H54 (cell line): ENCODE results near the gene ECE1.

Experiments used
- DNase-seq: peaks from one replicate; pipeline ENCODE4 v3.0.0; 2011; ENCODE audit warnings: low spot score, mixed read lengths; ENCODE audit not compliant: insufficient read length
- FAIRE-seq: peaks from 3 replicates; lab custom pipeline; 2011; peaks lifted over from hg19 to GRCh38; lab: Jason Lieb, UNC
- POLR2A ChIP-seq: IDR thresholded peaks from 2 replicates; pipeline ENCODE4 v1.6.1; 2011; ENCODE audit warnings: low read depth, mild to moderate bottlenecking, low read length

ECE1 gene

DNA sequence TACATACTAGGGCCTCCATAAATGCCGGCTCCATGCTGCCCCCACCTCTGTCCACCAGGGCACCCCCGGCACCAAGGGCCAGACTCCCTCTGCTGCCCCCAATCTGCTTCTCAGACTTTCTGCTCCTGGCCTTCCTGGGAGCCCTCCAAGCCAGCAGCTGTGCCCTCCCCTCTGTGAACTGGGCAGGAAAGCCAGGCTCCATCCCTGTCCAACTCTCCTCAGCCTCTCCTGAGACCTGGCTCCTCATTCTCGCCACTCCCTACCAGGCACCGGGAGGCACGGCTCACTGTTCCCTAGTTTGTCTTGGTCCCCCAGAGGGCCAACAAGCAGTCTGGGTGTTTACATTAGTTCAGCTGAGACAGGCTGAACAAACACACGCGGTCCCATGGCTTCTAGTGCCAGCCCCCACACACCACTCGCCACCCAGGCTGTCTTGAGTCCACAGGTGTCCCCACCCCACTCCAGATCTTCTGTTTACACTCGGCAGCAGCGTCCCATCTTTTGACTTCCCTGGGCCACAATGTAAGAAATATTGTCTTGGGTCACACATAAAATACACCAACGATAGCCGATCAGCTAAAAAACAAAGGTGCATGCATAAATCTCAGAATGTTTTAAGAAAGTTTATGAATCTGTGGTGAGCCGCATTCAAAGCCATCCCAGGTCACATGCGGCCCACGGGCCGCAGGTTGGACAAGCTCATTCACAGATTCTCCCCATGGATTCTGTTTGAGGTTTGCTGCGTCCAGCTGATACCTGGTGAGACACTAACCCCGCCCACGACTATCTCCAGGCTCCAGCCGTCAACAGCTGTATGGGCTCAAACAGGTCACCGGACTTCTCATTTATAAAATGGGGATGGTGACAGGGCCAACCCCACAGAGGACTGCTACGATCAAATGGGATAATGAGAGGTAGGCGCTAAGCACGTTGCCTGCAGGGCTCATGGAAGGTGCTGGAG is 29.5 kb upstream of the ECE1 start:
- DNase-seq (no peak), FAIRE-seq (no peak)
- TF ChIP-seq POLR2A = no peak

DNA sequence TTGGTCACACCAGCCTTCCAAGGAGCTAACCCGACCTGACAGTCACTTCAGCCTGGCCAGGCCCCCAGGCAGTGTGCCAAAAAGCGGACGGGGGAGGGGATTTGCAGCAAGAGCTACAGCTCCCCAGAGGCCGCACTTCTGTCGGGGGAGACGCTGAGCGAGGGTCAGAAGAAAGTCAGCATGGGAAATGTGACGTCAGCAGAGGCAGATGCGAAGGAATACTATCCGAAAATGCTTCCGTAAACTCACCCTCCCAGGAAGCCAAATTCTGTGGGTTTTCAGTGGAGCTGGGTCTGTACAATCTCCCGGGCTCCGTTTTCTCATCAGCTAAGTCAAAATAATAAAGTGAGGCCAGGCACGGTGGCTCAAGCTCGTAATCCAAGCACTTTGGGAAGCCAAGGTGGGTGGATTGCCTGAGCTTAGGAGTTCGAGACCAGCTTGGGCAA is 28.5 kb upstream of the ECE1 start:
- no peak for TF ChIP-seq POLR2A
- FAIRE-seq = no peak
- no peak for DNase-seq

DNA sequence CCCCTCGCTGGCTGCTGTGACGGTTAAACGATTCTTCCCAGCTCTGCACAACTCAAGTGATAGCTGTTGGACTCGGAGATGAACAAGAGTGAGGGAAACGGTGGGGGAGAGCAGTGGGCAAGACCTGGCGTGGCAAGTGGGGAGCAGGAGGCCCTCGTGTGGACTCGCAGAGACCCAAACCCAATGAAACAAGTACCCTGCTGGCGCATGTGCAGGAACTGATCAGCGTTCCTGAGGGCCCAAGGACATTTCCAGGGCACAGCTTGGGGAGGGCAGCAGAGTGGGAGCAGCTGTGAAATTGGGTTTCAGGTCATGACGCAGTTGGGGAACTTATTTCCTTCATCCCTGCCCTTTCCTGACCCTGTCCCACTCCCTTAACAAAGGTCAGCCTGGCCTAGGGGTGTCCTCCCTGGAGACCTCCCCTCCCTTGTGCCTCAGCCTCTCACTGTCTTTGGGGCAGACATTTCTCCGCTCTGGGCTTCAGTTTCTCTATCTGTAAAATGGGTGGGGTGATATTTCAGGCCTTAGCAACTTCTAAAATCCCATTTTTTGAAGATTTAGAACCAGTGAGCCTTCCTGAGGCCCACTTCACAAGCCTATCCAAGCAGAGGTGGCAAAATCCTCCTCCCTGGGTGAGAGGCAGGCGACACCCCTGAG is 27.9 kb upstream of the ECE1 start:
- DNase-seq = no peak
- no peak for TF ChIP-seq POLR2A
- no peak for FAIRE-seq

DNA sequence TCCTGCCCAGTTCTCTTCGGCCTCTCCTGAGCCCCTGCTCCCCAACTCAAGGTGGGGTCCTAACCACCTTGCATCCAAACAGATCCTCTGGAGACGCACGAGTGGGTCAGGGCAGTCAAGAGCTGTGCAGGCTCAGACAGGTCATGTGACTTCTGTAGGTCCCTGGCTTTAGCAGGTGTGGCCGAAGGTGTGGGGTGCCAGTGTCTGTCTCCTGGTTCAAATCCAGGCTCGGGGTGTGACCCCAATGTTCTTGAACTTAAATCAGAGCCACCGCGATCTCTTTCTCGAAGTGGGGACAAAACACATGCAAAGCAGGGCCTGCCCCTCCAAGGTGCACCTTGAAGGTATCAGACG is 27.4 kb upstream of the ECE1 start:
- no peak for TF ChIP-seq POLR2A
- DNase-seq (no peak), FAIRE-seq (no peak)

DNA sequence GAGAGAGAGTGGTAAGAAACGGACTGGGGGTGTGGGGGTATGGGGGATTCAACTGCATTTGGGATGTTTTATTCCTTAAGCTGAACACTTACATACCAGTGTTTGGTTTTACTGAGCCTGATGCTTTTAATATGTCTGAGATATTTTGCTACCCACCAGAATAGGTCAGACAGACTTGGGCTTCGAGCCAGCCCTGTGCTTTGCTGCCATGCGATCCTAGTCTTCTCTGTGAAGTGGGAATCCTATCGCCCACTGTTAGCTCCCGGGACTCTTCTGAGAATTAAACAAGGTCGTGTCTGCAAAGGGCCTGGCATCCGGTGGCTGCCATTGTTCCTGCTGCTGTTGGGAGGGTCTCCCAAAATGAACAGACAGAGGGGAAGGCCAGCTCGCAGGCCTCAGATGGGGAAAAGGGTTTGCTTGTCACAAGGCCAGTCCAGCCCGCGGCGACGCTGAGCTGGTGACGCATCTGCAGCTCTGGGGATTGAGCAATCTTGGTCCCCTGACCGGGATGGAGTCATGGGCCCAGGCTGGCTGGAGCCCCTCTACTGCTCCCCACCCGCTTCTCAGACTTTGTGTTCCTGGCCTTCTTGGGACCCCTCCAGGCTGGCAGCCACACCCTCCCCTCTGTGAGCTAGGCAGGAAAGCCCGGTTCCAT is 26.9 kb upstream of the ECE1 start:
- TF ChIP-seq POLR2A = no peak
- no peak for DNase-seq
- no peak for FAIRE-seq

DNA sequence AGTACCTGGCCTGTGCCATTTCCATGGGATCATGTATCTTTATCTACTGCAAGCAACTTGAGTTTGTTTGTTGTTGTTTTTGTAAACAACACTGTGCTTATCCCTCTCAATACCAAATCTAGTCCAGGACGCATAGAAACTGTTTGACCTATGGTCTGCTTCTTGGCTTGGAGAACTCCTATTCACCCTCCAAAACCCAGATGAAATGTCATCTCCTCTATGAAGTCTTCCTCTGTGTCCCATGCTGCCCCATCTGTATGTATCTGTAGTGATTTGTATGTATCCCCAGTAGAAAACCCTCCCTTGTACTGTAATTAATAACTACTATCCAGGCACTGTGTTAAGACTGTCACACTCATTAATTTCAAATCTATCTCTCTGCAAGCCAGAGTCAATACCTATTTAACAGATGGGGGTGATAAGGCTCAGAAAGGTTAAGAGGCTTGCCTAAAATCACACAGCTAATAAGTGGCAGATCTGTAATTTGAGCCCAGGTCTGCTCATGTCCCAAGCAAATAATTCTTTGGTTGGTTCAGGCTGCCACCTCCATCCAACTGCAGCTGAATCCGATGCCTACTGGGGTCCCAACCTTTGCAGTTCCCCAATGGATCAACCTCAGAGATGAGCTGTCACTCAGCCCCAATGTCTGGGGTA is 24.6 kb upstream of the ECE1 start:
- no peak for DNase-seq
- no peak for FAIRE-seq
- TF ChIP-seq POLR2A = no peak

DNA sequence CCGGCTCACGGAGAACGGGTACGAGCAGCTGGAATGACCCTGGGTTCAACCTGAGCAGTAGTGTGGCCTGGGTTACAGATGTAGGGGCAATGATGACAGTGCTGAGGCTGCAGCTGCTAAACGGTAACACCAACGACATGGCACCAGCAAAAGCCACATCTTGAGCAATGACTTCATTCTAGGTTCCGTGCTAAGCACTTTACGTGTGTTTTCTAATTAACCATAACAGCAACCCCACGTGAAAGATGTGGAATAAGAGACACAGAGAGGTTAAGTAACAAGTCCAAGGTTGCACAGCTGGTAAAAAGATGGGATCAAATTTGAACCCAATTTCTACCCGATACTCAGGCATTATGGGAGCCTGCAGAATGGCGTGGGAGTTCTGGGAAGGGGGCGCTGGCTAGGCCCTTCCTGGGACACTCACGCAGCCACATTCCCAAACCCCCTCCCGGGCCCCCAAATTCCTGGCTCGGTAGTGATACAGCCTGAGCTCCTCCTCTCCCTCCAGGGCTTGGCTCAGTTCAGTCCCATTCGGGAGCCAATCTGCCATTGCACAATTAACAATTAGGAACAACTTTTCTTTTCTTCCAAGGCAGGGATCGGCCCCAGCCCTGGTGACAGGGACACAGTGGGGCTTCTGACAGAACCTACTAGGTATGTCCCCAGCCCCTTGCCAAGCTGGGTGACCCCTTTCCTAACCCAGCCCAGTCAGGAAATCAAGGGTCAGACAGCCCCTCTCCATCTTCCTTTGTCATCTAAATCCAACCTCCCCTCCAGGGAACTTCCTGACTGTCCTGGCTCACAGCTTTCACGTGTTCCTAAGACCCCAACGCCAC is 23.8 kb upstream of the ECE1 start:
- no peak for FAIRE-seq
- DNase-seq = no peak
- no peak for TF ChIP-seq POLR2A

DNA sequence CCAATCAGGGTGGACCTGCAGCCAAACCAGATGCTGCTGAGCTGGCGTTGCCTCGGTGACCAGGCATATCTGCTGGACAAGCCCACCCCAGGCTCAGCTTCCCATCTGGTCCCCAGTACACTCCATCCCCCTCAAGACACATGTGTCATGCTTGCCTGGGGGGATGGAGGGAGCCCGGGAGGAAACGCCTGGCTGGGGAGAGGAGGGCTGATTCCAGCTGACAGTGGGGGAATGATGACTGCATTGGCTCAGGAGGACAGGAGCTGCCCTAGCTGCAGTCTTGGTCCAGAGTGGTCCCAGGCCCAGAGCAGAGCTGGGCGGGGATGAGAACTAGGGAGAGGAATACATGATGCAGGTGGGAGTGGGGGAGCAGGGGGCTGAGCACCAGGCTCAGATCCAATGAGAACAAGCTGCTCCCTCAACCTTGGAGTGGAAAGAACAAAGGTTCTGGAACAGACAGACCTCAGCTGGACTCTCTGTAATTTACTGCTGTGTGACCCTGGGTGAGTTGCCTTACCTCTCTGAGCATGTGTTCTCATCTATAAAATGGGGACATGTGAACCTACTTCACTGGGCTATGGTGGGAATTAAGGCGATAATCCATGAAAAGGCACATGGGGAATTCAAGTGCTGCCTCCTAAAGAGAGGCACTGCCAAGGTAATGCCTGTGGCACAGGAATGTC is 23.1 kb upstream of the ECE1 start:
- DNase-seq (no peak), FAIRE-seq (no peak)
- TF ChIP-seq POLR2A = no peak

DNA sequence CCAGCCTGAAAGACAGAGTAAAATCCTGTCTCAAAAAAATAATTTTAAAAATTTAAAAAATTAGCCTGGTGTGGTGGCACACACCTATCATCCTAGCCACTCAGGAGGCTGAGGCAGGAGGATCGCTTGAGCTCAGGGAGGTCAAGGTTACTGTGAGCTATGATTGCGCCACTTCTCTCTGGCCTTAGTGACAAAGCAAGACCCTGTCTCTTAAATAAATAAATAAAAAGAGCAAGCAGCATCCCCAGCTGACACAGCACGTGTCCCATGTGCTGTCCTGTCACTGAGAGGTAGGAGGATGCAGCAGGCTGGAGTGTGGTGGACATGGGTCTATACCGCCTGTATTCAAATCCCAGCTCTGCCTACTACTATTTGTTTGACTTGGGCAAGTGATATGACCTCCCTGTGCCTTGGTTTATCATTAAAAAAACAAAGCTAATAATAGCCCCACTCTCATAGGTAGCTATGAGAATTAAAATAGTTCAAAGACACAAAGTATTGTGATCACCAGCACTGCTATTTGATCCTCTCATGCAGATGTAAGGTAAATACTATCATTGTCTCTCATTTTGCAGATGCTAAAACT is 22.2 kb upstream of the ECE1 start:
- TF ChIP-seq POLR2A = no peak
- FAIRE-seq = no peak
- DNase-seq = no peak

DNA sequence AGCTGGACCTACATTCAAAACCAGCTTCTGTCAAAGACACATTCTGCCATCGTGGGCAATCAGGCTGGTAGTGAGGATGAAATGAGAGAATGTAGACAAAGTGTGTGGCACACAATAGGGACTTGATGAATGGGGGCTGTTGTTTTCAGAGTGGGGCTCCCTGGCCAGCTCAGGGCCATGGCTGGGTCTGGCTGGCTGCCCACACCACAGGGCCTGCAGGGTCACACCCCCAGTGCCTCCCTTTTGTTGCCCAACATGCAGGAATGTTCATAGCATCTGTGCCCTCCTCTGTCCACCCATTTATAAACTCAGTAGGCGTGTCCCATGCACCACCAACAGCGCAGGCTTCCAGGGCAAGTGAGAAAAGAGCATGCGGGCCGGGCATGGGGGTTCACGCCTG is 20.8 kb upstream of the ECE1 start:
- no peak for TF ChIP-seq POLR2A

DNA sequence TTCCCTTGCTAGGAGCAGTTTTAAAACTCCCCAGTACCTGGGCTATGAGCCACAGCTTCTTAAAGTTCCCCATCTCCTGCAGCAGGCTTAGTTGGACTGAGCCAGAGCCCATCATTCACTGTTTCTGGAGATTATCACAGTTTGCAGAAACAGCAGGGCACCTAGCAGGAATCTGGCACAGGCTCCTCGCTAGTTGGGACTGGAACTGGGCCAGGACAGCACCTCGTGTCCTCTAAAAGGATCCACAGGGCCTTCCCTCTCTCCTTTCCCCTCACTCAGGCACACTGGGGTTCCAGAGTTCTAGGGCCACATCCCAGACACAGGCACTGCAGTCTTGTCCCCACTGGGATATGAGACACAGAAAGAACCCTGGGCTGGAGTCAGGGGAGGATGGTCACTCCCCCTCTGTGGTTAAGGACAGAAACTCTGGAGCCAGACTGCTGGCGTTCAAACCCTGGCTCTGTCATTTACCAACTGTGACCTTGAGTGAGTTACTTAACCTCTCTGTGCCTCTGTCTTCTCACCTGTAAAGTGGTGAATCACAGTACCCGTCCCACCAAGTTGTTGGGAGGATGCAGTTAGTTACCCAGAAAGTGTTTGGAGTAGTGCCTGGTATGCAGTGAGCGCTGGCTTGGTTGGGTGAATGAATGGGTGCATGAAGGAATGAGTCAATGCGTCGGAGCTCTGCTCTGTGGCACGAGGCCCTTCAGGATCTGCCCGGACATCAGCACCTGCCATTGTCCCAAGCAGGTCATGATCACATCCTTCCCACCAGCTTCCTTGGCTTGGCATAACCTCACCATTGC is 18.8 kb upstream of the ECE1 start:
- FAIRE-seq (peak; percentile 93), DNase-seq (peak; percentile 35)
- TF ChIP-seq POLR2A = no peak

More for the DNA sequence above, 20.8 kb upstream of the ECE1 start:
- DNase-seq (no peak), FAIRE-seq (no peak)
